EL (cell line): ENCODE results near the gene ZNF366.
A peak's percentile ranks its signal among the peaks of the same experiment; 100 is the strongest.

Source experiments
- DNase-seq: peaks from one replicate; pipeline ENCODE4 v3.0.0-alpha.2; 2016

The ZNF366 gene, protein sequence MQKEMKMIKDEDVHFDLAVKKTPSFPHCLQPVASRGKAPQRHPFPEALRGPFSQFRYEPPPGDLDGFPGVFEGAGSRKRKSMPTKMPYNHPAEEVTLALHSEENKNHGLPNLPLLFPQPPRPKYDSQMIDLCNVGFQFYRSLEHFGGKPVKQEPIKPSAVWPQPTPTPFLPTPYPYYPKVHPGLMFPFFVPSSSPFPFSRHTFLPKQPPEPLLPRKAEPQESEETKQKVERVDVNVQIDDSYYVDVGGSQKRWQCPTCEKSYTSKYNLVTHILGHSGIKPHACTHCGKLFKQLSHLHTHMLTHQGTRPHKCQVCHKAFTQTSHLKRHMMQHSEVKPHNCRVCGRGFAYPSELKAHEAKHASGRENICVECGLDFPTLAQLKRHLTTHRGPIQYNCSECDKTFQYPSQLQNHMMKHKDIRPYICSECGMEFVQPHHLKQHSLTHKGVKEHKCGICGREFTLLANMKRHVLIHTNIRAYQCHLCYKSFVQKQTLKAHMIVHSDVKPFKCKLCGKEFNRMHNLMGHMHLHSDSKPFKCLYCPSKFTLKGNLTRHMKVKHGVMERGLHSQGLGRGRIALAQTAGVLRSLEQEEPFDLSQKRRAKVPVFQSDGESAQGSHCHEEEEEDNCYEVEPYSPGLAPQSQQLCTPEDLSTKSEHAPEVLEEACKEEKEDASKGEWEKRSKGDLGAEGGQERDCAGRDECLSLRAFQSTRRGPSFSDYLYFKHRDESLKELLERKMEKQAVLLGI

GRCh38 chr5:72507231-72507906 lies at the start of gene ZNF366:
Gene ZNF366, minus strand, starts transcription at chr5:72507410. Its CDS starts 45,914 bp downstream, at chr5:72461496.
- DNase-seq: no peak

DNA sequence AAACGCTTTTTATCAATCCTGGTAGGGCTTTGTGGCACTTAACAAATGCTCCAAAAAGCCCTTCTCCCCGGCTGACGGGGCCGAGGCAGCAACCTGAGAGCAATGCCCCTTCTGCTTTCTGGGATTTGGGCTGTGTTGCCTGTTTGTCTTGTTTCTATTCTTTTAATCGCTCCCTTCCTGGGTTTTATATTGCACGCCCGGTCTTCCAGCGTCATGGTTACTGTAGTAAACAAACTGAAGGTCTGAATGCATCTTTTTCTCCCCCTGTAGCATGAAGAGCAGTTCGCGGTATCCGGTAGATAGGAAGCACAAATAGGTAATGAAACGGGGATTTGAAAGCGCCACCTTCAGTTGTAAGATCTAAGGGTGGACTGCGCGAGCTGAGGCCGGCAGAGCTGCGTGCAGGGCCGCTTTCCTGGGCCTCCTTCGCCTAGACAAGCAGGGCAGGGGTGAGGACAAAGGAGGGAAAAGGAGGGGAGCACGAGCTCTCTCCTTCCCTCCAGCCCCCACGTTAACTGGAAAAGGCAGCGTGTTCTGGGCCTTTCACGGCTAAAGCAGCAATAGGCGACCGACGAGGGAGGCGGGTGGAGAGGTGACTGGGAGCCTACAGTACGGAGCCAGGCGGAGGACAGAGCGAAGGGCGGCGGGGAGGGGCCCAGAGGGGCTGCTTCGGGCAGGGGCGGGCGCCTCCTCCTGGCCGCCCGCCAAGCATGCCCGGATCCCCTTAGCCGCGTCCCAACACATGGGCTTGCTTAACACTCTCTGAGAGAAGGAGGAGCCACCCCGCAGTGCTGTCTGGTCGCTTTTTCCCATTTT lies 49.3 kb upstream of the ZNF366 start:
- peak; percentile 77 for DNase-seq

DNA sequence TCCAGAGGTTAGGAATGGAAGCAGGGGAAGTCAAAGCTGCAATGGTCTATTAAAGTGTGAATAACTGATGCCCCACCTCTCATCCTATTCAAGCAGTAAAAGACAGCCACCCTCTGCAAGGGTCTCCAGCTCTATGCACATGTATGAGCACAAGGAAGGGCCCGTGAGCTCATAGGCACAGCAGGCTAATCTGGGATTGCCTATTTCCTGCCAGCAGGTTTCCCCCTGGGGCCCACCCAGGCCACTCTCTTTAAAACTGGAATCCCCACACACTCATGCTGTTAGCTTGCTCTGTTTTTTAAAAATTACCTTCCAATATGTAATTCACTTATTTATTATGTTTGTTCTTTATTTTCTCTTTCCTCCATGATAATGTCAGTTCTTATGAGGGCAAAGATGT lies 48.7 kb upstream of the ZNF366 start:
- peak; percentile 7 for DNase-seq

DNA sequence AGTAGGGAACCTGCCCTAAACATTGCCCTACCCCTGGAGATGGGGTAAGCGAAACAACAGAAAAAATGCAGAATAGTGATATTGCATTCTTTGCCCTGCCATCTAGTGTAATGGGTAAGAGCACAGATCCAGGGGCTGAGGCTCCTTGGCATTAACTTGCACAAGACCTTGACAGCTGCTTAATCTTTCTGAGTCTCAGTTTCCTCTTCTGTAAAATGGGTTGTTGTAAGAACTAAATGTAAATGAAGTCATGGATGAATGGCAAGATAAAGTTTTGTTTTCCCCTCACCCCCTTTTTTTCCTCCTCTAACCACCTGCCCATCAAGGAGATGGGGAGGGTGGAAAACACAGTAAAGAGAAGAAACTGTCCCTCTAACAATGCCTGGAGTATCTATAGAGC lies 47.7 kb upstream of the ZNF366 start:
- no peak for DNase-seq

DNA sequence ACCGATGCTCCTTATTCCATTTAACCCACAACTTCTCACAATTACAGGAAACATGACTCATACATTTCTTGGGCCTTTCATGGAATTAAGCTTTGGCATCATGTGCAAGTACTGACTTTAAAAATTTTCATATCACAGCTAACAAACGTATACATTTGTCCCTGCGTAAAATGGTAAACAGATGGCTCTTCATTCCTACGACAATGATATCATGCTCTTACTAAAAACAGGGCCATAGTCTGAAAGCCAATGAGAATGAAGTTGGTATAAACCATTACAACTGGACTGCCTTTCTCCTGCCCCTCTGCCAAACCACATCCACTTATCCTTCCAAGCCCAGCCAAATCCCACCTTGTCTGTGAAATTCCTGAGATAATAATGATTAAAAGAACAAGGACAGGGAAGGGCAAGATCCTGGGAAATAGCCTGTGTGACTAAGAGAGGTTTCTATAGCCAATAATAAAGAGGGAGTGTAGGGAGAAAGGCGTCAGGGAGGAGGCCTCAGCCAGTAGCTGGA lies 44.9 kb upstream of the ZNF366 start:
- DNase-seq: peak; percentile 70

- DNase-seq: no peak
These were observed 43.4 kb upstream of the ZNF366 start for GRCh38 chr5:72550595-72550994.

GRCh38 chr5:72543811-72544210 lies 36.6 kb upstream of the ZNF366 start:
- DNase-seq: peak; percentile 30

DNA sequence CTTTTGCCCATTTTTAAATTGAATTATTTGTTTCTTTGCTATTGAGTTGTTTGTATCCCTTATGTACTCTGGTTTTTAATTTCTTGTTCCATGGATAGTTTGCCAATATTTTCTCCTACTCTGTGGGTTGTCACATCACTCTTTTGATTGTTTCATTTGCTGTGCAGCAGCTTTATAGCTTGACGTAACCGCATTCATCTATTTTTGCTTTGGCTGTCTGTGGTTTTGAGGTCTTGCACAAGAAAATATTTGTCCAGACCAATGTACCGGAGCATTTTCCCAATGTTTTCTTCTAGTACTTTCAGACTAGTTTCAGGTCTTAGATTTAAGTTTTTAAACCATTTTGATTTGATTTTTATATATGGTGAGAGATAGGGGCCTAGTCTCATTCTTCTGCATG lies 36.2 kb upstream of the ZNF366 start:
- peak; percentile 73 for DNase-seq

DNA sequence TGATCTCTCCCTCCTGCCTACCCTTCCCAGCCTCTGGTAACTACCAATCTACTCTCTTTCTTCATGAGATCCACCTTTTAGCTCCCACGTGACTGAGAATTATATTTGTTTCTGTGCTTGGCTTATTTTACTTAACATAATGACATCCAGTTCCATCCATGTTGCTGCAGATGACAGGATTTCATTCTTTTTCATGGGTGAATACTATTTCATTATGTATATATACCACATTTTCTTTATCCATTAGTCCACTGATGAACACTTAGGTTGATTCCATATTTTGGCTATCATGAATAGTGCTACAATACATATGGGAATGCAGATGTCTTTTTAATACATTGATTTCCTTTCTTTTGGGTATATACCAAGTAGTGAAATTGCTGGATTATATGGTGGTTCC lies 35.5 kb upstream of the ZNF366 start:
- no peak for DNase-seq

GRCh38 chr5:72541501-72542225 lies 34.5 kb upstream of the ZNF366 start:
- DNase-seq: no peak

GRCh38 chr5:72540759-72541438 lies 33.7 kb upstream of the ZNF366 start:
- DNase-seq: no peak

DNA sequence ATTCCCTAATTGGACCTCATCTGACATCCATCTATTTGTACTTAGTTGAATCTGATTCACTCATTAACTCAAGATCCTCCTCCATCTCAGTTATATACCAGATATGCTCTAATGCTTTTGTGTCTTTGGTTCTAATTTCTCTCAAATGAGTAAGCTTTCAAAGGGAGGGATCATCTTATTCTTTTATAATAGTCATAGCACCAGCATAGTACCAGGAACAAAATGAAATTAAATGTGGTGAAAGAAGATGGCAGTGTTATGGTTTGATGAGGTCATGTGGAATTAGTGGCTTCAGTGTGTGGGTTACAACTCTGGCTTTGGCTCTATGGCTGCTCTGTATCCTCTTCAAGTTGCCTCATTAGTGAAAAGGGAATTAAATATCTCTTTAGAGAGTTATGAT lies 32.5 kb upstream of the ZNF366 start:
- DNase-seq: no peak

DNA sequence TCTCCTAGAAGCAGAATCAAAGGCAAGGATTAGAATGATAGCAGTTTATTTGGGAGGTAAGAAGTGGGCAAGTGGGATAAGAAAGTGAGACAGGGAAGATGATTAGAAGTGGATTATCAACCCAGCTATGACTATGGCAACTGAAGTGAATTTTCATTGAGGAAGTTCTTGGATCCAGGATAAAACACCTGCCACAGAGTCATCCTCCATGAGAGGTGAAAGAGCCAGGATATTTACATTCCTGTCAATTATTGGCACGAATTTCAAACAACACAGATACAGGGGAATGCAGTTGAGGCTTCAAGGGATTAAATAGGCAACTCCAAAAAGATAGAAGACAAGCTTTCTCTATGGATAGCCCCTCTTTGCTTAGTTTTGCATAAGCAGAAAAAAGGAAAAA lies 31.8 kb upstream of the ZNF366 start:
- no peak for DNase-seq

GRCh38 chr5:72537166-72537565 lies 30.0 kb upstream of the ZNF366 start:
- no peak for DNase-seq

GRCh38 chr5:72531496-72532190 lies 24.4 kb upstream of the ZNF366 start:
- DNase-seq: peak; percentile 15

GRCh38 chr5:72530196-72530595 lies 23.0 kb upstream of the ZNF366 start:
- no peak for DNase-seq

DNA sequence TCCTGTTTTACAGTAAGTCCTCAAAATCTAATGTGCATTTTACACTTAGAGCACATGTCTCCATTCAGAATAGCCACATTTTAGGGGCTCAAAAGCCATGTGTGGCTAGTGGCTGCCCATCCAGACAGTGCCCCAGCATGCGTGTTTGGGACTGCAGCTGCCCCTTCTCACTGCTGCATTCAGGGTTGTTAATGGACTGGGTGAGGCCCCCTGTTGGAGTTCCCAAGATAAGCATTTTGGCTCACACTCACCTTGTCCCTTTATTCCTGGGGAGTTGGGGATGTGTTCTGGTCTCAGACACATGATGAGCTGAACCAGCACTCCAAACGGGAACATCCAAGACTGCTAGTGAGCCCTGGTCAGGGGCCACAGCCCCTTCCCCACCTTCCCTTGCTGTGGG lies 22.2 kb upstream of the ZNF366 start:
- no peak for DNase-seq

DNA sequence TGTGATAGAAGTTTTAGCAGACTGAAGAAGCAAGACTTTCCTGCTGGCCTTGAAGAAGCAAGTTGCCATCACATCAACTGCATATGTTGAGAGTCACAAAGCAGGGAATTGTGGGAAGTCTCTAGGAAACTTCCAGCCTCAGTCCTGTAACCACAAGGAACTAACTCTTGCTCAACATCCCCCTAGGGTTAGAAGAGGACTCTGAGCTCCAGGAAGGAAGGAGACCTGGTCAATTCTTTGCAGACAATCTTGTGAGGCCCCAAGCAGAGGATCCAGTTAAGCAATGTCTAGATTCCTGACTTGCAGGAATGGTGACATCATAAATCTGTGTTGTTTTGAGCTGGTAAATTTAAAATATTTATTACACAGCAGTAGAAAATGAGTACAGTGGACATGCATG lies 18.6 kb upstream of the ZNF366 start:
- DNase-seq: peak; percentile 93

GRCh38 chr5:72523960-72524582 lies 16.9 kb upstream of the ZNF366 start:
- peak; percentile 81 for DNase-seq

GRCh38 chr5:72522607-72523006 lies 15.4 kb upstream of the ZNF366 start:
- DNase-seq: no peak
